Hematopoietic multipotent progenitor cell (in vitro differentiated cells): ENCODE results near the gene SH2D3A. TPM values are rescaled to one million over a fixed set of nuclear protein-coding genes. Genes with fewer than 3 reads are reported as not detected.
A peak's percentile ranks its signal among the peaks of the same experiment; 100 is the strongest.
"Not testable (repeated sequence)": the region's sequence is repeated elsewhere in the genome, so short reads cannot be mapped to it uniquely, and the experiment has no call there.

Source experiments
- DNase-seq, 3 donors: peaks; one replicate each; pipeline ENCODE4 v3.0.0-alpha.2; 2011 to 2015; ENCODE audit warnings: low read depth in 2 of 3, low spot score in 2 of 3
- total RNA-seq: library from RNA; depleted of rRNA; stranded (reverse); fragments of >200 nt; gene quantifications from one replicate; pipeline ENCODE4 v1.2.3, GENCODE V29; 2012

The SH2D3A gene
- total RNA-seq, 1 donor = 8.9 TPM

DNA sequence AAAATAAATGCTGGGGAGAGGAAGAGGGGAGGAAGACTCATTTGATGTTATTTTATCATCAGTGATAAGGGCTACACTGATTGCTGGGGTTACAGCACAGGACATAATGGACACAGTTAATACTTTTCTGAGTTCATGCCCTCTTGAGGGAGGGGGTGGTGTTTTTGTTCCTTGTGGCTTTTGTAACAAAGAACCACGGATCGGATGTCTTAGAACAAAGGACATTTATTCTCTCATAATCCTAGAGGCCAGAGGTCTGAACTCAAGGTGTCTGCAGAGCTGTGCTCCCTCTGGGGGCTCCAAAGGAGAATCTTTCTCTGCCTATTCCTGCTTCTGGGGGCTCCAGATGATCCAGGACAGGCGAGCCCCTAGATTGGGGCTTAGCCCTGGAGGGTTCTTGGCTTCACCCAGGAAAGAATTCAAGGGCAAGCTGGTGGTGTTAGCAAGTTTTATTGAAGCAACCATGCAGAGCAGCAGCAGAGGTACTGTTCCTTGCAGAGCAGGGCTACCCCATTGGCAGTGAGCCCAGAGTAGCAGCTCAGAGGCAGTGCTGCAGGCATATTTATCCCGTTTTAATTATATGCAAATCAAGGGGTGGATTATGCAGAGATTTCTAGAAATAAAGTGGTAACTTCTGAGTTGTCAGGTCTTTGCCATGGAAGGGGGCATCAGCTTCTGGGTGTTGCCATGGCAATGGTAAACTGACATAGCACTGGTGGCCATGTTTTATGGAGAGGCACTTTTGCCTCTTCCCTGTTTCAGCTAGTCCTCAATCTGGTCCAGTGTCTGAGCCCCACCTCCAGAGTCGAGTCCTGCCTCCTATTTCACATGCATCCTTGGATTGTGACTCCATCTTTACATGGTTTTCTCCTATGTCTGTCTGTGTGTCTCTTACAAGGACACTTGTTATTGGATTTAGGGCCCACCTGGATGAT is 23.2 kb upstream of the SH2D3A start:
- no peak for DNase-seq

DNA sequence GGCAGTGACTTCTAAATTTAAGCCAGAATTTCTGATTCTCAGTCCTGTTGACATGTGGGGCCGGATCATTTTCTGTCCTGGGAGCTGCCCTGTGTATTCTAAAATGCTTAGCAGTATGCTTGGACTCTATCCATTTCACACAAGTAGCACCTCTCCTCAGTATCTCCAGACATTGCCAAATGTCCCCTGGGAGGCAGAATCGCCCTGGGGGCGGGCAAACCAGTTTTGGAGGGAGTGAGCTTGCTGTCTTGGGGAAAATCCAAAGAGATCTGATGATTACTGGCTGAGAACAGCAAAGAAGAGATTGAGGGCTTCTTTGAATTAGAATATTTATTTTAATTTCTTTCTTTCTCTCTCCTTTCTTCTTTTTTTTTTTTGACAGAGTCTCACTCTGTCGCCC is 21.7 kb upstream of the SH2D3A start:
- DNase-seq = no peak

DNA sequence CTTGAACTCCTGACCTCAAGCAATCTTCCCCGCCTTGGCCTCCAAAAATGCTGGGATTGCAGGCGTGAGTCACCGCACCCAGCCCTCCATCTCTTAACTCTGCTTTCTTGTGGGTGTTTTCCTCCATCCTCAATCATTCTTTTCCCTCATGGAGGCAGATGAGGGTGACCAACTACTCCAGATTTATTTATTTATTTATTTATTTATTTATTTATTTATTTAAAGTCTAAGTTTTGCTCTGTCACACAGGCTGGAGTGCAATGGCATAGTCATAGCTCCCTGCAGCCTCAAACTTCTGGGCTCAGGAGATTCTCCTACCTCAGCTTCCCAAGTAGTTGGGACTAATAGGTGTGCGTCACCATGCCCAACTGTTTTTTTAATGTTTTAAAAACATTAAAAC is 20.2 kb upstream of the SH2D3A start:
- no peak for DNase-seq

DNA sequence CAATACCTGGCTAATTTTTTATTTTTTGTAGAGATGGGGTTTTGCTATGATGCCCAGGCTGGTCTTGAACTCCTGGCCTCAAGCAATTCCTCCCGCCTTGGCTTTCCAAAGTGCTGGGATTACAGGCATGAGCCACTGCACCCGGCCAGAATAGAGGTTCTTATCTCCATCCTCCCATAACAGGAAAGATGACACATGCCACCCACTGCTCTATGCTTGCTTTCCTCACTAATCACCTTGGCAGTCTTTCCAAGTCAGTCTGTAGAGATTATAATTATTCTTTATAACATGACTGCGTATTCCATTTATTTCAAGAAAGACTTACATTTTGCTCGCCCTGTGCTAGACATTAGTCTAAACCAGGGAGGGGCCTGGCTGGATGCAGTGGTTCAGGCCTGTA is 12.0 kb upstream of the SH2D3A start:
- no peak for DNase-seq

DNA sequence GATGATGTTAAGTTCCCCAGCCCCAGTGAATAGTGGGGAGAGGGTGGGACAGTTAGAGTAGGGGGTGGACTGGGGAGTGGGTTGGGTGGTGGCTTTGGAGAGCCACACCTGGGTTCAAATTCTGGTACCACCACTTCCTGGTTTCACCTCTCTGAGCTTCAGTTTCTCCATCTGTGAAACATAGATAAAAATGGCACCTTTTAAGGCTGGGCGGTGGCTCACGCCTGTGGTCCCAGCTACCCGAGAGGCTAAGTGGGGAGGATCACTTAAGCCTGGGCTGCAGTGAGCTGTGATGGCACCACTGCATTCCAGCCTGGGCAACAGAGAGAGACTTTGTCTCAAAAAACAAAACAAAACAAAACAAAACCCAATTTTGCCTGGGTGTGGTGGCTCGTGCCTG is 11.2 kb upstream of the SH2D3A start:
- no peak for DNase-seq

DNA sequence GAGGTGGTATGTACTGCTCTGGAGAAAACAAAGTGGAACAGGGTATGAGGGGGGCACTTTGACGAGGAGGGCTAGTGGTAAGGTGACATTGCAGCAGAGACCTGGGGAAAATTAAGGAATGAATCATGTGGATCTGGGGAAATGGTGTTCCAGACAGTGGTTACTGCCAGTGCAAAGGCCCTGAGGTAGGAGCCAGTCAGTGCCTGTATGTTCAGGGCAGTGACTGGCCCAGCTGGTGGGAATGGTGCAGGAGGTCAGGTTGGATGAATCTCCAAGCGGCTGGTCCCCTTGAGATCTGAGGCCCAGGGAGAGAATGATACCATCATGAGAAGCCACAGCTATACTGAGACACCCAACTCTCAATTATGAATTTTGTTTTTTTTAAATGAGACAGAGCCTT is 10.2 kb upstream of the SH2D3A start:
- DNase-seq = no peak

DNA sequence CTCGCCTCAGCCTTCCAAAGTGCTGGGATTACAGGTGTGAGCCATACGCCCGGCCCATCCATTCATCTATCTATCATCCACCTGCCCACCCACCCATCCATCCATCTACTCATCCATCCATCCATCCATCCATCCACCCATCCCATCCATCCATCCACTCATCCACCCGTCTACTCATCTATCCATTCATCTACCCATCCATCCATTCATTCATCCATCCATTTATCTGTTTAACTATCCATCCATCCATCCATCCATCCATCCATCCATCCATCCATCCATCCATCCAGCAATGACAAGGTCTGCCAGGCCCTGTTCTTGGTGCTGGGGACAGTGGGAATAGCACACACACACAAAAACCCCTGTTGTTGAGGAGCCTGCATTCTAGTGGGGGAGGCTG is 9.8 kb upstream of the SH2D3A start:
- no peak for DNase-seq

DNA sequence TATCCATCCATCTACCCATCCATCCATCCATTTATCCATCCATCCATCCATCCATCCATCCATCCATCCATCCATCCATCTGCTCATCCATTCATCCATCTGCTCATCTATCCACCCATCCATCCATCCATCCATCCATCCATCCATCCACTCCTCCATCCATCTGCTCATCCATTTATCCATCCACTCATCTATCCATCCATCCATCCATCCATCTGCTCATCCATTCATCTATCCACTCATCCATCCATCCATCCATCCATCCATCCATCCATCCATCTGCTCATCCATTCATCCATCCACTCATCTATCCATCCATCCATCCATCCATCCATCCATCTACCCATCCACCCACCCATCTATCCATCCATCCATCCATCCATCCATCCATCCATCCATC is 8.8 kb upstream of the SH2D3A start:
- DNase-seq = not testable (repeated sequence)

DNA sequence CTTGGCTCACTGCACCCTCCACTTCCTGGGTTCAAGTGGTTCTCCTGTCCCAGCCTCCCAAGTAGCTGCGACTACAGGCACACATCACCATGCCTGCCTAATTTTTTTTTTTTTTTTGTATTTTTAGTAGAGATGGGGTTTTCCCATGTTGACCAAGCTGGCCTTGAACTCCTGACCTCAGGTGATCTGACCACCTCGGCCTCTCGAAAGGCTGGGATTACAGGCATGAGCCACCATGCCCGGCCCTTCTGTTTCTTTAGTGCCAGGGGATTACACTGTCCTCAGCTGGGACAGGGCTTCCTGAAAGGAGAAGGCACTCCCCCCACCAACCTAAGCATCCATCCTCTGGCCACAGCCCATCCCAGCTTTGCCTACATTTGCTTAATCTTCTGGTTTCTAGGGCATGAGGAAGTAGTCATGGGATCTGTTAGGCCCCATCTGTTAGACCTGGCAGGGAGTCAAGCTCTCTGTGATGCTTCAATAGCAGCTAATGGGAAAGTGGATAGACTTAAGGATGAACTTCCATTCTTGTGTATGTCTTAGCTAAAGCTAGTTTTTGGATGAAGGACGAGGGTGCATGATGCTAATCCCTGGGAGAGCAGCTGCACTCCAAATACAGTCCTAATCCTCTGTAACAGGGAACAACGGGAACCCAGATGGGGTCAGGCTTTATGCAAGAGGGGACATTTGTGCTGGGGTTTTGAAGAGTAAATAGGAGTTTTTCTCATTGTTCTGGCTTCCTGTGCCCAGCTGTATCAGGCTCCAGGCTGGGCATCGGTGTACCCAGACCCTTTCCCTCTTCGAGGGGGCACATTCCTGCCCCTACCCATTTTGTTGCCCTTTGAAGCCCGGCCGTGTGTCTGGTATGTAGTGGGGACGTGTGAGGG is 7.8 kb upstream of the SH2D3A start:
- peak in 1 of 3 donors; percentile 81 for DNase-seq

DNA sequence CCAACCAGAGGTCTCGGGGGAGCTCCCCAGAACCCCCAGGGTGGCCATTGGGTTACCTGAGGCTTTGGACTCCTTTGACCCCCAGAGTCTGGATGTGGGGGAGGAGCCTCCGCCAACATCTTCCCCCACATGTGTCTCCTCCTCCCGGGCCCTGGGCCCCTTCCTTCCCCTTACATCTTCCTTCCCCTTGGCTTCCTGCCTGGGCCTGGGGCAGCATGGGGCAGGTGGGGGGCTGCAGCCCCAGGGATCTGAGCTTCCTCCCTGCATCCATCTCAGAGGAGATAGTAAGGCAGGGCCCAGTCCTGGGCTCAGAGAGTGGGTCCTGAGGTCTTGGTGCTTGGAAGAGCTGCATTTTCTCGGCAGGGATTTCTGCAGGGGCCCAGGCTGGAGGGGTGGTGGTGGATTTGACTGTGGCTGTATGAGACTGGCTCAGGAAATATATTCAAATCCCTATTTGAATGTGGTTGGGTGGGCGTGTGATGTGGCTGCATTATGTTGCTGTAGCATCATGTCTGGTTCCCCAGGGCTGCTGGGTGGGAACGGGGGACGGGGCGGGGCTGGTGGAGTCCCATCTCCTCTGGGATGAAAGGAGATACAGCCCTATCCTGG is 6.2 kb upstream of the SH2D3A start:
- DNase-seq = peak in 2 of 3 donors; percentile 58 to 67

DNA sequence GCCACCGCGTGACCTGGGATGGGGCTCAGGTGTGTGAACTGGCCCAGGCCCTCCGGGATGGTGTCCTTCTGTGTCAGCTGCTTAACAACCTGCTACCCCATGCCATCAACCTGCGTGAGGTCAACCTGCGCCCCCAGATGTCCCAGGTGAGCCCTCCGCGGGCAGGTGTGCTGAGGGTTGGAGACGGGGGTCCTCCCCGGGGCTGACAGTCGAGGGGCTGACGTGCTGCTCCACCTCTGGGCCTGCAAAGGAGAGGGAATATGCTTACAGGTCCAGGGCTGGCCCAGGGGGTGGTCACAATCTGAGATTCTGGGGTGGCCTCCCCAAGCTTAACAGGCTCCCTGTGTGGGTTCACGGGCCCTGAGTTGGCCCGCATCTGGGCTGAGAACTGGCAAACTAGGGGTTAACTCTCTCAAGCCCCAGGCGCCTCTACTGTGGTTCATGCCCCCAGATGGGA is 5.7 kb upstream of the SH2D3A start:
- no peak for DNase-seq

DNA sequence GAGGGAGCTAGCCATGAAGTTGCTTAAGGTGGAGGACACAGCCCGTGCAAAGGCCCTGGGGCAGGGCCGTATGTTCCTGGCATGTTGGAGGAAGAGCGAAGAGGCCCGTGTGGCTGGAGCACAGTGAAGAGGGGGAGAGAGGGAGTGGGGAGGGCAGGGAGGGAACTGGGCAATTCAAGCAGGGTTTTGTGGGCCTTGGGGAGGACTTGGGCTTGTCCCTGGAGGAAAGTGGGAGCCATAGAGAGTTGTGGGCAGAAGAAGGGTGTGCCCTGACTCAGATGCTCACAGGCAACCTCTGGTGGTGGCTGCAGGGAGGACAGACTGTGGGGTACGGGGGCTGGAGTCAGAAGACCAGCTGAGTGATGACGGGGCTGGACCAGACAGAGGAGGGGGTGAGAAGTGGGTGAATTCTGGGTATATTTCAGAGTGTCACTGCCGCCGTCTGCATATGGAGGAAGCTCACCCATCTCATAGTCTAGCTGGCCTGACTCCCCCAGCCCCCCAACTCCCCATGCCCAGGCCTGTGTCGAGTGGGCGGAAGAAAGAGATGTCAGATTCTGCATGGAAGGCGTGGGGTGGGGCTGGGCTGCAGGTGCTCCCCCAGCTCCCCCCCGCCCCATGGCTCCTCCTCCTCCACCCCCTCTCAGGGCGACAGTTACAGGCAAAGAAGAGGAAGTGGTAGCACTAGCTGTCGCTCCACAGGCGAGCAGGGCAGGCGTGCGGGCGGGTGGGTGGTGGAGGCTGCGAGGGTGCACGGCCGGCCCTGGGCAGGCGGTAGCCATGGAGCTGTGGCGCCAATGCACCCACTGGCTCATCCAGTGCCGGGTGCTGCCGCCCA is 5.0 kb upstream of the SH2D3A start, which contains the start of gene VAV1:
VAV1 (plus strand) TSS at position 681 of the 838 bp plus-strand sequence; CDS start at position 781, 100 bp downstream.
- DNase-seq = peak; percentile 62 to 97 (median 95)

DNA sequence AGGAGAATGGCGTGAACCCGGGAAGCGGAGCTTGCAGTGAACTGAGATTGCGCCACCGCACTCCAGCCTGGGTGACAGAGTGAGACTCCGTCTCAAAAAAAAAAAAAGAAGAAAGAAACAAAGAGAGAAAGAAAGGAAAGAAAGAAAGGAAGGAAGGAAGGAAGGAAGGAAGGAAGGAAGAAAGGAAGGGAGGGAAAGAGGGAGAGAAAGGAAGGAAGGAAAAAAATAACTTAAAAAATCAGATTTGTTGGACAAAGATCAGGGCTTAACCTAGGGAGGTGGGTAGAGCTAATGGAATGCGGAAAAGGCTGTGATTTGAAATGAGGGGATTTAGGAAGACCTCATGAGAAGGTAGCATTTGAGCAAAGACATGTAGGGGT is 4.4 kb upstream of the SH2D3A start:
- not testable (repeated sequence) for DNase-seq

DNA sequence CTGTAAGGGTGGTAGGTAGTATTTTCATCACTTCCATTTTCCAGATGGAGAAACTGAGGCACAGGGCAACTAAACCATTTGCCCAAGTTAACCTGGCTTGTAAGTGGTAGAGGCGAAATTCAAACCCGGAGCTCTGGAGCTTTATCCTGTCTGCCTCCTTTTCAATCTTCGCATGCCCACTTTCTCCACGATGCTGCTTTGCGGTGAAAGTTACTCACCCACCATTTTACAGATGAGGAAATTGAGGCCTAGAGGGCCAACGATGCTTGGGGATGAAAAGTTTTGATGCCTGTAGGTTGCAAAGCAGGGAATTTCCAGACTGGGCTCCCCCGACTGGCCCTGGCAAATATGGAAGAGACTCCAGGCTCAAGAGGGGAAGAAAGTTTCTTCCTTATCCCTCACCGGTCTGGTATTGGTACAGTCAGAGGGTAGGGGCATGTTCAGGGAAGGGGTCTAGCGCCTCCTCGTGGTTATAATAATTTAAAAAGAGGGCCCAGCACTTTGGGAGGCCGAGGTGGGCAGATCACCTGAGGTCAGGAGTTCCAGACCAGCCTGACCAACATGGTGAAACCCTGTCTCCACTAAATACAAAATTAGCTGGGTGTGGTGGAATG is 1.9 kb upstream of the SH2D3A start:
- peak in 1 of 3 donors; percentile 28 for DNase-seq

DNA sequence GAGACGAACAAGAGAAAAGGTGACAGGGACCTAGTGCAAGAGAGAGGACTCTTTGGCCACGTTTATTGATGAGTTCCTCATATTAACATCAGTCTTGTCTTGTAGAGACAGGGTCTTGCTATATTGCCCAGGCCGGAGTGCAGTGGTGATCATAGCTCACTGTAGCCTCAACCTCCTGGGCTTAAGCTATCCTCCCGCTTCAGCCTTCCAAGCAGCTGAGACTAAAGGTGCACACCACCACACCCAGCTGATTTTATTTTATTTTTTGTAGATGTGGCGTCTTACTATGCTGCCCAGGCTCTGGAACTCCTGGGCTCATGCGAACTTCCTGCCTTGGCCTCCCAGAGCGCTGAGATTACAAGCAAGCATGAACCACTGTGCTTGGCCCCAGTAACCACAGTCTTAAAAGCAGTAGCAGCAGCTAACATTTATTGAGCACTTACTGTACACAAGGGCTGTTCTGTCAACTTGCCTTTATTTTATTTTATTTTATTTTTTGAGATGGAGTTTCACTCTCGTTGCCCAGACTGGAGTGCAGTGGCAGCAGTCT is 1.1 kb upstream of the SH2D3A start:
- no peak for DNase-seq

DNA sequence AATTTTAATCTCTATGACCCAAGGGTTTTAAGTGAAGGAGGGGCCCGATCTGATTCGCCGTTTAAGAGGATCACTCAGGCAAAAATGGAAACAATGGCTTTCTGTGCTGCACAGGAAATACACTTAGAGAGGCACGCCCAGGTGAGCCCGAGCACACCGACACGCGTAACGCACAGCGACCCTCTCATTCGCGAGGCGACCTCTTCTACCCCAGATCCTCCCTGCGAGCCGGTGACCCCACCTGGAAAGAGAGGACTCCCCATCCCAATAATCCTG is 216 bp downstream of the SH2D3A start:
- peak in 2 of 3 donors; percentile 26 to 53 for DNase-seq

DNA sequence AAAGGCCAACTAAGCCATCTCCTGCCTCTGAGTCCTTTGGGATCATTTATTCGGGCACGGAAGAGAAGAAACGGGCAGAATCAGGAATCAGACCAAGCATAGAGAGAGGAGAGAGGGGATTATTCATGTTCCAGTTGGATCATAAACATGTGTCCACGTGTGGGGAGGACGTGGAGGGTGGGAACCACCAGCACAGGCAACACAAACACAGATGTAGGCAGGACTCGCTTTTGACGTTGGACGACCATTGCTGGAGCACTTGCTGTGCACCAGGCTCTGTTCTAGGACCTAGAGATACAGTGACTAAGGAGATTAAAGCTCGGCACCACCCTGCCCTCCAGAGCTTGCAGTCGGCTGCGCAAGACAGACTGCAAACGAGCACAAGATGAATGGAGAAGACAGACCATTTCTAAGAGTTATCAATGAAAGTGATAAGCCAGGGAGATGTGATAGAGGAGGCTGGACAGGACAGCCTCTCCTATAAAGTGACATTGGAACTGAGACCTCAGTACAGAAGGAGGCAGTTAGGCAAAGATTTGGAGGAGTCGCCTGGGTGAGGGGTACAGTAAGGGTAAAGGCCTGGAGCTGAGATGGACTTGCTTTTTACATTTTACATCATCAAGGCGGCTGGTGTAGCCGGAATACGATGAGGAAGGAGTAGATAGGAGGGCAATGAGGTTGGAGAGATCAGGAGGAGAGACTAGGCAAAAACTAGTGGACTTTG is 716 bp downstream of the SH2D3A start:
- DNase-seq = no peak

DNA sequence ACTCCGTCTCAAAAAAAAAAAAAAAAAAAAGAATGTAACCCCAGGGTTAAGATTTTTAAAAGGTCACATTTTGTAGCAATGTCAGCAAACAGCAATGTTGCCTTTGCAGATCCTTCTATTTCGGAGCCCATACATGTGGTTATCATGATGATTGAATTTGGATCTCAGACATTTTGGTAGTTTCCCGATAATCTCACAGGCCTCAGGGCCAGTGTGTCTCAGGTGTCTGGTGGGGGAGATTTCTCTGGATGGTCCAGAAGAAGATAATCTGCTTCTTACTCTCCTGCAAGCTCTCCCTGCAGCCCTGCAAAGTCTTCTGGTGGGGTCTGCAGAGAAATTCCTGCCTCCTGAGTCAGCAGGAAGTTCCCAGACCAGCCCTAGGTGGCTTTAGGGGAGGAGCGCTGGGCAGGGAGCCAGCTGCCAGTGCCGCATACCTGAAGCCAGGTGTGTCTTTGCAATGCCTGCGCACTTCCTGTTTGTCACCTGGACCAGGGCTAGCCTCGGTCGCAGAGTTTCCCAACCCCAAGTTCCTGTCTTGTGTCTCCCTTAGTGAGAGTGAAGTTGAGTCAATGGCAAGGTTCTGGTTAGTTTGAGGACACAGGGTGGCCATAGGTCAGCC is 1.4 kb downstream of the SH2D3A start:
- DNase-seq = no peak
